Parathyroid adenoma (tissue), 2 donors: ENCODE data around the gene SOX18.

Source experiments
- H2AFZ ChIP-seq: fragments of 300-600 bp; sonication (generic); one replicate; pipeline ENCODE4 v1.7.0; 2017; ENCODE audit warnings: antibody characterized with exemption, mild to moderate bottlenecking
- H3K27ac ChIP-seq: fragments of 300-600 bp; sonication (generic); one replicate; pipeline ENCODE4 v1.7.0; 2017
- H3K27me3 ChIP-seq: fragments of 300-600 bp; sonication (generic); one replicate; pipeline ENCODE4 v1.7.0; 2017; ENCODE audit warnings: low read length; ENCODE audit not compliant: control insufficient read depth, insufficient read depth
- H3K36me3 ChIP-seq: fragments of 300-600 bp; sonication (generic); one replicate; pipeline ENCODE4 v1.7.0; 2017; ENCODE audit warnings: low read length; ENCODE audit not compliant: control insufficient read depth, insufficient read depth
- H3K4me1 ChIP-seq: fragments of 300-600 bp; sonication (generic); one replicate; pipeline ENCODE4 v1.7.0; 2017; ENCODE audit warnings: control low read depth
- H3K4me2 ChIP-seq: fragments of 300-600 bp; sonication (generic); one replicate; pipeline ENCODE4 v1.7.0; 2017; ENCODE audit warnings: low read length
- H3K4me3 ChIP-seq: fragments of 300-600 bp; sonication (generic); one replicate; pipeline ENCODE4 v1.7.0; 2017; ENCODE audit warnings: low read depth, low read length
- H3K79me2 ChIP-seq: fragments of 300-600 bp; sonication (generic); one replicate; pipeline ENCODE4 v1.7.0; 2017; ENCODE audit warnings: control low read depth
- H3K9ac ChIP-seq: fragments of 300-600 bp; sonication (generic); one replicate; pipeline ENCODE4 v1.7.0; 2017; ENCODE audit warnings: mild to moderate bottlenecking
- H3K9me3 ChIP-seq: fragments of 300-600 bp; sonication (generic); one replicate; pipeline ENCODE4 v1.7.0; 2017; ENCODE audit warnings: low read length; ENCODE audit not compliant: control insufficient read depth
- CTCF ChIP-seq: fragments of 300-600 bp; sonication (generic); IDR thresholded peaks from one replicate; pipeline ENCODE4 v1.7.0; 2017; ENCODE audit warnings: antibody characterized with exemption, mild to moderate bottlenecking
- donor health status: primary hyperparathyroidism.

SOX18 gene

GRCh38 chr20:64055893-64056638, 6.6 kb upstream of the SOX18 start:
- no peak overlapping the region for H3K4me2 ChIP-seq
- no peak overlapping the region for H3K9ac ChIP-seq
- H3K27ac ChIP-seq: peak overlapping the region; percentile 45
- H3K36me3 ChIP-seq: no peaks in the 10 kb centered on the region
- H3K4me1 ChIP-seq: no peaks in the 10 kb centered on the region
- H3K9me3 ChIP-seq: no peaks in the 10 kb centered on the region
- no peak overlapping the region for H2AFZ ChIP-seq
- H3K27me3 ChIP-seq: no peaks in the 10 kb centered on the region
- no peaks in the 10 kb centered on the region for H3K79me2 ChIP-seq
- TF ChIP-seq CTCF: no peak
- H3K4me3 ChIP-seq: no peak overlapping the region

DNA sequence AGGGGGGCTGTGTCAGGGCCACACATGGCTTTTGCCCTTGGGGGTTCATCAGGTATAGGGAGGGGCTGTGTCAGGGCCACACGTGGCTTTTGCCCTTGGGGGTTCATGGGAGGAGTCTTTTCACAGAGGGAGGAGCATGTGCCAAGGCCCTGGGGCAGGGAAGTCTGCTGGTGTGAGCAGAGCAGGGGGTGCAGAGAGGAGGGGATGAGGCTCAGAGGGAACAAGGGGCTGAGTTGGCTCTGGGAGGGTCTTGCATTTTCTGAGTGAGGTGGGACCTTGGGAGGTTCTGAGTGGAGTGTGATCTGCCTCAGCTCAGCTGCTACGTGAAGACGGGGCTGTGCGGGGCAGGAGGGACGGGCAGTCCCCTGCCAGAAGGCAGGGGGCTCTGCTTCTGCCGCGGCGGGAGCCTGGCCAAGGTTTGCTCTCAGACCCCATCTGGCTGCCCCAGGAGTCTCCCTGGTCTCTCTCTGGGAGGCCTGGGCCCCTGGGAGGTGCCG, 6.0 kb upstream of the SOX18 start:
- no peak overlapping the region for H3K4me3 ChIP-seq
- H3K4me1 ChIP-seq: no peaks in the 10 kb centered on the region
- H2AFZ ChIP-seq: no peak overlapping the region
- peak overlapping the region; percentile 45 for H3K27ac ChIP-seq
- H3K9ac ChIP-seq: no peak overlapping the region
- H3K9me3 ChIP-seq: no peaks in the 10 kb centered on the region
- no peaks in the 10 kb centered on the region for H3K79me2 ChIP-seq
- H3K4me2 ChIP-seq: no peak overlapping the region
- no peaks in the 10 kb centered on the region for H3K27me3 ChIP-seq
- H3K36me3 ChIP-seq: no peaks in the 10 kb centered on the region
- TF ChIP-seq CTCF: no peak

DNA sequence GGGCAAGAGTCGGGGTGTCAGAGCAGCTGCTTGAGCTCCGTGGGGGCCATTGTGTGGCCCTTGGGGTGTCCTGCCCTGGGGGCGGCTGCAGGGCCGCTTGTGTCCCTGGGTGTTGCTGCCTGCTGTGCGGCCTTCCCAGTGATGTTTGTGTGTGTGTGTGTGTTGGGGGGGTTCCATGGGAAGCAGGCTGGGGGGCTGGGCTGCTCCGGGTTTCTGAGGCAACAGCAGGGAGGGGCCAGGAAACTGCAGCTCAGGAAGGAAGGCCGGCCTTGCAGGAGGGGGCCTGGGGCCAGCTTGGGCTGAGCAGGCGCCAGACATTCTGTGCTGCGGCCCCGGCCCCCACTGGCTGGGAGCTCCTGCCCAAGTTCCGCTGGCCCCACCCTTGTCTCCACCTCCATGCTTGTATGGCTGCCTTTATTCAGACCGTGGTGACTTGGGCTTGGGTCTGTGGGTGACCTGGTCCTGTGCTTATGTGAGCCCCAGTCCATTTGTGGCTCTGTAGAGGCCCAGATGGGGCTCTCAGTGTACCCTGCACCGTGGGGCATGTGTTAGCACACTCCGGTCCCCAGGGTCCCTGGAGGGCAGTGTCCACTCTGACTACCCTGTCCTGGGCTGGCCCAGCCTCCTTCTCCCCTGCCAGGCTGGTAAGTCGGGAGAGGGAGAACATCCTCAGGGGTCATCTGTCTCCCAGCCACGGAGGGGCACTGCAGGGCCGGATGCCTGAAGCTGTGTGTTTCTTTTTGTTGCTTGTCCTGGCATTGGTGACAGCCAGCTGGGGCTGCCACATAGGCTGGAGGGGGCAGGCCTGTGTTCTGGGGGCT, 4.6 kb upstream of the SOX18 start:
- Histone ChIP-seq H3K27me3 (no peaks in the 10 kb centered on the region), H3K9me3 (no peaks in the 10 kb centered on the region), H3K4me1 (no peaks in the 10 kb centered on the region), H2AFZ (no peak overlapping the region), H3K9ac (no peak overlapping the region), H3K27ac (peak overlapping the region; percentile 45), H3K36me3 (no peaks in the 10 kb centered on the region), H3K4me2 (no peak overlapping the region), H3K79me2 (no peaks in the 10 kb centered on the region), H3K4me3 (no peak overlapping the region)
- TF ChIP-seq CTCF: peak; percentile 13

DNA sequence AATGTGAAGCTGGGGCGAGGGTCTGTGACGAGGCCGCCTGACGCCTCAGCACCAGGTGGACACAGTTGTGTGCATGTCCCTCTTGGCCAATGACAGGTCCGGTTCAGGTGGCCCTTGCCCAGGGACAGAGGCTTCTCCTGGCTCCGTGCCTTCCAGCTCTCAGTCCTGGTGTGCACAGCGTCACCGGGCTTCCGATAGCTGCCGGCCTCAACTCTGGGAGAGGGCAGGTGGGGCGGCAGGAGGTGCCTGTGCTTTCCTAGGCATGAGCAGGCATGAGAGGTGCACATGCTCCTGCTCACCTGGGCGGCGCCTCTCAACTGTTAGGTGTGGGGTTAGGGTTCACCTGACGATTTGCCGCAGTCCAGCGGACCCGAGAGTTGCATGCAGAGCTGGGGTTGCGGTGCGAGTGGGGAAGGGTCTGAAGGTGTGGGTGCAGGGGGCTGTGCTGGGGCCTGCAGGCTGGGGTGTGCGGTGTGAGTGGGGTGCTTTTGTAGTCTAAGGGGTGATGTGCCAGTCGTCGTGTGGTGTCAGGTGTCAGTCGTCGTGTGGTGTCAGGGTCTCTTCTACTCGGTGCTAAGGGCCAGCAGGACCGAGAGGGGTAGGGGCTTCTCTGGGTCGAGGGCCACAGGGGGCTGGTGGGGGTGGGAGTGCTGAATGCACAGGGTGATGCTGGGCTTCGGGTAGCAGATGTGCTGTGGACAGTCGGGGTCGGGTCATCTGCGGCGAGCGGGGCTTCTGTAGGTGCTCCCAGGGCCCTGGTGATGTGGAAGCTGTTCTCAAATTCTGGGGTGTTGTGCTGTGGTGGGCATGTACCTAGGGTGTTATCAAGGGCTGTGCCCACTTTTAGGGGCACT, 3.8 kb upstream of the SOX18 start:
- Histone ChIP-seq H3K36me3 (no peaks in the 10 kb centered on the region), H3K4me1 (no peaks in the 10 kb centered on the region), H2AFZ (no peak overlapping the region), H3K4me2 (no peak overlapping the region), H3K9ac (no peak overlapping the region), H3K9me3 (no peaks in the 10 kb centered on the region), H3K79me2 (no peaks in the 10 kb centered on the region), H3K27me3 (no peaks in the 10 kb centered on the region), H3K27ac (peak overlapping the region; percentile 63), H3K4me3 (no peak overlapping the region)
- TF ChIP-seq CTCF: no peak
